Measurements from ENCODE around the gene WDR87. TPM values are rescaled to one million over a fixed set of nuclear protein-coding genes. Genes with fewer than 3 reads are reported as not detected.

Gene WDR87
- total RNA-seq, 2 experiments from 2014 or later: not detected

GRCh38 chr19:37938353-37938752 lies 32.0 kb upstream of the WDR87 start:
- no peak overlapping the region for H3K27ac Mint-ChIP-seq
- ATAC-seq (ENCODE audit: low read depth): no peak
- POLR2A ChIA-PET: no interaction called here

GRCh38 chr19:37936886-37937285 lies 30.5 kb upstream of the WDR87 start:
- DNase-seq (no peak), ATAC-seq (ENCODE audit: low read depth) (no peak)
- Mint-ChIP-seq H3K27me3 (no peaks in the 10 kb centered on the region), H3K4me3 (no peak overlapping the region), H3K36me3 (peaks cover 27% of the 10 kb centered on the region), H3K4me1 (peaks cover 11% of the 10 kb centered on the region), H3K27ac (peak overlapping the region; percentile 43), H3K9me3 (peaks cover 14% of the 10 kb centered on the region)
- POLR2A ChIA-PET: no interaction called here

More at GRCh38 chr19:37938353-37938752, 32.0 kb upstream of the WDR87 start:
- peaks cover 23% of the 10 kb centered on the region for H3K36me3 Mint-ChIP-seq
- no peaks in the 10 kb centered on the region for H3K27me3 Mint-ChIP-seq
- H3K4me3 Mint-ChIP-seq: no peak overlapping the region
- peaks cover 5% of the 10 kb centered on the region for H3K4me1 Mint-ChIP-seq
- peaks cover 14% of the 10 kb centered on the region for H3K9me3 Mint-ChIP-seq
- DNase-seq: no peak

DNA sequence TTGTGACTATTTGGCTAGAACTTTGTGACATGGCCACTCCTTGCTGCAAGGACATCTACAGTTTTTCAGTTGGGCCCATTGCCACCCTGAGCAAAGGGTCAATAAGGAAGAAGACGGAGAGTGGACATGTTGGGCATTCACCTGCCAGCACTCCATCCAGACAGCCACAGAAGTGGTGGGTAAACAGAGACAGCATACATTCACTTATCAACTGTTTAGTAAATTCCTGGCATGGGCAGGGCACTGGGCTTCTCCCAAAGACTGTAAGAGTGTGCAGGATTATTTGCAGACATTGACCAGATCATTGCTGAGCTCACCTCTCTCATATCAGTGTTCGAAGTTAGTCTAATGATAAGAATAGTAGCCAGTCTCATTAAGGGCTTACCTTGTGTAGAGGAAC lies 29.8 kb upstream of the WDR87 start:
- ATAC-seq (ENCODE audit: low read depth): no peak
- H3K36me3 Mint-ChIP-seq: peaks cover 27% of the 10 kb centered on the region
- no peak overlapping the region for H3K4me3 Mint-ChIP-seq
- peaks cover 14% of the 10 kb centered on the region for H3K9me3 Mint-ChIP-seq
- no peaks in the 10 kb centered on the region for H3K27me3 Mint-ChIP-seq
- POLR2A ChIA-PET: no interaction called here
- peaks cover 11% of the 10 kb centered on the region for H3K4me1 Mint-ChIP-seq
- no peak overlapping the region for H3K27ac Mint-ChIP-seq
- DNase-seq: no peak

DNA sequence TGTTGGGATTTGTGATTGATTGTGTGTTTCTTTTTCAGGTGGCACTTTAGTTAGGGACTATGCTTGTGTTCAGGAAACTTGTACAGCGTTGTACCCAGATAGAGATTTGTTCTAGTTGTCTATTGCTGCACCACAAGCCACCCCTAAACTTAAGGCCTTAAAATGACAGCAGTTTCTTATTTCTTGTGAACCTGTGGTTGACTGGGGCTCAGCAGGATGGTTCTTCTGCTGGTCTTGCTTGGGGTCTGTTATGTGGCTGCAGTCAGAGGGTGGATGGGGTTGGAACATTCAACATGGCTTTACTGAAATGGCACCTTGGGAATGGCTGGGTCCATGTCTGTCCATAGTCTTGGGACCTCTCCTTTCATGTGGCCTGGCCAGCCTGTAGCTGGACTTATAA lies 28.9 kb upstream of the WDR87 start:
- no peaks in the 10 kb centered on the region for H3K27me3 Mint-ChIP-seq
- no peak overlapping the region for H3K27ac Mint-ChIP-seq
- DNase-seq: no peak
- no peak overlapping the region for H3K4me3 Mint-ChIP-seq
- no peak for ATAC-seq (ENCODE audit: low read depth)
- peaks cover 11% of the 10 kb centered on the region for H3K4me1 Mint-ChIP-seq
- H3K36me3 Mint-ChIP-seq: peaks cover 32% of the 10 kb centered on the region
- H3K9me3 Mint-ChIP-seq: peaks cover 14% of the 10 kb centered on the region
- POLR2A ChIA-PET: interaction anchor here (0.6 kb wide), 1 partner anchor 62 kb away, joined by 4 read pairs; no protein-coding TSS in a partner anchor

DNA sequence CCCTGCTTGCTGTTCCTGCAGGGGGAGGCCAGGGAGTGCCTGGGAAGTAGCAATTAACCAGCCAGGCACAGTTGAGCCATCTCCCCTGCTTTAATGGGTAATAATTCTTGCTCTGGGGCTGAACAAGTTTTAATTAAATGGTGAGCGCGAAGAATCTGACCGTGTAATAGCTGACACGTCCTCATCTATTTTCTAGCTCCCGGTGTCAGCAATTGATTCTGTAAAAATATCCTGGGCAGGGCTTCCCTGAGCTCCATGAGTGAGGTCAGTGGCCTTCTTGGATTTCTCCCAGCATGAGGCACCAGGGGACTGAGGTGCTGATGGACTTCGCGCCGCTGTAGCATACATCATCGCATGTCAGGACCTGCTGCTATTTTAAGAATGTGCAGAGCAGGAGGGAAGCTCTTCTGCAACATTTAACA lies 27.6 kb upstream of the WDR87 start:
- Mint-ChIP-seq H3K4me3 (no peak overlapping the region), H3K27me3 (no peaks in the 10 kb centered on the region), H3K4me1 (peaks cover 10% of the 10 kb centered on the region), H3K27ac (no peak overlapping the region), H3K9me3 (peaks cover 13% of the 10 kb centered on the region), H3K36me3 (peaks cover 32% of the 10 kb centered on the region)
- POLR2A ChIA-PET: no interaction called here
- DNase-seq (no peak), ATAC-seq (ENCODE audit: low read depth) (no peak)

GRCh38 chr19:37932985-37933936 lies 26.9 kb upstream of the WDR87 start:
- Mint-ChIP-seq H3K4me3 (no peak overlapping the region), H3K27me3 (no peaks in the 10 kb centered on the region), H3K27ac (no peak overlapping the region), H3K9me3 (peaks cover 12% of the 10 kb centered on the region), H3K36me3 (peaks cover 30% of the 10 kb centered on the region), H3K4me1 (peaks cover 9% of the 10 kb centered on the region)
- DNase-seq (no peak), ATAC-seq (ENCODE audit: low read depth) (no peak)
- POLR2A ChIA-PET: interaction anchor here (0.7 kb wide), 1 partner anchor 382 kb away, joined by 3 read pairs; no protein-coding TSS in a partner anchor

DNA sequence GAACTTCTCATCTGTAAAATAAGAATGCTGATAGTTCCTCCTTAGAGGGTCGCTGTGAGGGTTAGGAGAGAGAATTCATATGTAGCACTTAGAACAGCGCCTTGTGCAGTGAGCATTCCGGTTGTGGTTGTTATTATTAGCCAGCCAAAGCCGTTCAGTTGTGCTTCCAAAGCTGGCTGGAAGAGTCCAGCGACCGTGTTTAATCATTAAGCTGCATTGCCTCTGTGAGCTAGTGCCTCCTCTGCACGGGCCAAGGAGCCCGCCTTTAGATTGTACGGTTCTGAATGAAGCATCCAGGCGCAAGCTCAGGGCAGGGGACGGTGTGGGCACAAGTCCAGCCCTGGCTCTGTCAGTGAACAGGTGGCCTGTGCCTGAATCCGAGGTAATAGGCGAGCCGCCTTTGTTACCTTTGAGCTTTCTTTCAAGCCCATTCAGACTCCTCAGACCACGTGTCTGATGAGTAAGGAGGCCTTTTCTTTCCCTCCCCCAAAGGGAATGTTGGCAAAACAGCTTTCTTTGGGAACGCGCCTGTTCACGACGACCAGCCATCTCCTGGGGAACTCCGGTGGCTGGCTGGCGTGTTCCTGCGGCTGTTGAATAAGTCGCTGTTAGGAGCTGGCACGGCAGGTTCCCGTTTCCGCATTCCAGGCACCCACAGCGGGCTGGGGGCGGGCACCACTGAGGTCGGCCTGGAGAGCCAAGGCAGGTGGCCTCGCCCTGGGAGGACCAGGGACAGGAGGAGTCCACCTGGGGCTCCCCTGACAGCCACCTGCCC lies 25.7 kb upstream of the WDR87 start:
- no peak overlapping the region for H3K27ac Mint-ChIP-seq
- POLR2A ChIA-PET: no interaction called here
- H3K4me1 Mint-ChIP-seq: peaks cover 9% of the 10 kb centered on the region
- H3K36me3 Mint-ChIP-seq: peaks cover 30% of the 10 kb centered on the region
- H3K4me3 Mint-ChIP-seq: no peak overlapping the region
- H3K9me3 Mint-ChIP-seq: peaks cover 12% of the 10 kb centered on the region
- ATAC-seq (ENCODE audit: low read depth) (no peak), DNase-seq (no peak)
- H3K27me3 Mint-ChIP-seq: no peaks in the 10 kb centered on the region

DNA sequence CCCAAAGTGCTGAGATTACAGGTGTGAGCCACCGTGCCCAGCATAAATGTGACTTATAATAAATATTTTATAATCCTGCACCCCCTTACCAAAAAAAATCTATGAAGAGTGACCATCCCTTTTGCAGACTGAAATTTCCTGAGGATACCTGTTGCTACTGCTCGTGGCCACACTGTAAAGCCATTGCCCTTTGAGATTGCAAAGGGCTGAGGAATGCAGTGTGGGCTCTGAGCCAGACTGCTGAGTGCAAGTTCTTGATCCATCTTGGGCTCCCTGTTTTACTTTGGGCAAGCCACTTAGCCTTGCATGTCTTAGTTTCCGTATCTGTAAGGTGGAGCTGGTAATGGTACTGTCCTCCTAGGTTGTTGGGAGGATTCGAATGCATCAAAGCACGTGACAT lies 24.0 kb upstream of the WDR87 start:
- POLR2A ChIA-PET: no interaction called here
- H3K4me3 Mint-ChIP-seq: no peak overlapping the region
- peaks cover 3% of the 10 kb centered on the region for H3K9me3 Mint-ChIP-seq
- peaks cover 8% of the 10 kb centered on the region for H3K4me1 Mint-ChIP-seq
- no peaks in the 10 kb centered on the region for H3K27me3 Mint-ChIP-seq
- no peak for ATAC-seq (ENCODE audit: low read depth)
- no peak for DNase-seq
- peaks cover 18% of the 10 kb centered on the region for H3K36me3 Mint-ChIP-seq
- H3K27ac Mint-ChIP-seq: no peak overlapping the region

- Mint-ChIP-seq H3K4me1 (peaks cover 10% of the 10 kb centered on the region), H3K9me3 (peaks cover 1% of the 10 kb centered on the region), H3K27ac (no peak overlapping the region), H3K4me3 (no peak overlapping the region), H3K36me3 (peaks cover 21% of the 10 kb centered on the region), H3K27me3 (no peaks in the 10 kb centered on the region)
- DNase-seq (no peak), ATAC-seq (ENCODE audit: low read depth) (no peak)
- POLR2A ChIA-PET: no interaction called here
Observed at GRCh38 chr19:37929355-37929923, 23.0 kb upstream of the WDR87 start.

DNA sequence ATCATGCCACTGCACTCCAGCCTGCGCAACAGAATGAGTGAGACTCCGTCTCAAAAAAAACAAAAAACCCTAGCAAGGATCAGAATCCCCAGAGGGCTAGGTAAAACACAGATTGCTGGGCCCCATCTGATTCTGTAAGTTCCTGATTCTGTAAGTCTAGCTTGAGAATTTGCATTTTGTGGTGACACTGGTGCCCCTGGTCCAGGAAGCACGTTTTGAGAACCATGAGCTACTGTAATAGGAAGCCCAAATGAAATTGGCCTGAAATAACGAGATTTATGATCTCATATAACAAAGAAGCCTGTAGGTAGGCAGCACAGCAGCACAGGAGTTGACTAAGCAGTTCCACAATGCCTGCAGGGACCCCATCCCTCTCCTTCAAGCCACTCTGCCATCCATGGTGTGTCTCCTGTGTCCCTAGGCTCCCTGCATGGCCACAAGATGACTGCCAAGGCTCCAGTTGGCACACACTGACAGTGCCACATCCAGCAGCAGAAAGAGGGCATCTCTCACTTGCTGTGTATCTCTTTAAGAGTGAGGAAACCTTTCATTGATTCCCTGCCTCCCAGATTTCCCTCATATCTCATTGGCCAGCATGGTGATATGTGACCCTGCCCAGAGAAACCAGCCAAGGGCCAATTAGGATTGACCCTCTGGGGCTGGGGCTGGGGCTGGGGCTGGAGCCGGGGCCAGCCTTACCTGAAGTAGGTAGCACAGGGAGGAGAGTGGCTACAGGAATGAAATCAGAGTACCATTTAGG lies 22.3 kb upstream of the WDR87 start:
- Mint-ChIP-seq H3K4me1 (peaks cover 10% of the 10 kb centered on the region), H3K9me3 (no peaks in the 10 kb centered on the region), H3K4me3 (no peak overlapping the region), H3K27me3 (no peaks in the 10 kb centered on the region), H3K27ac (no peak overlapping the region), H3K36me3 (peaks cover 14% of the 10 kb centered on the region)
- POLR2A ChIA-PET: no interaction called here
- DNase-seq (no peak), ATAC-seq (ENCODE audit: low read depth) (no peak)

- POLR2A ChIA-PET: no interaction called here
- no peak overlapping the region for H3K27ac Mint-ChIP-seq
- peaks cover 8% of the 10 kb centered on the region for H3K36me3 Mint-ChIP-seq
- peaks cover 2% of the 10 kb centered on the region for H3K4me1 Mint-ChIP-seq
- no peak for DNase-seq
- no peaks in the 10 kb centered on the region for H3K9me3 Mint-ChIP-seq
- H3K27me3 Mint-ChIP-seq: no peaks in the 10 kb centered on the region
- ATAC-seq (ENCODE audit: low read depth): no peak
- H3K4me3 Mint-ChIP-seq: no peak overlapping the region
Observed at GRCh38 chr19:37926711-37927110, 20.3 kb upstream of the WDR87 start.

DNA sequence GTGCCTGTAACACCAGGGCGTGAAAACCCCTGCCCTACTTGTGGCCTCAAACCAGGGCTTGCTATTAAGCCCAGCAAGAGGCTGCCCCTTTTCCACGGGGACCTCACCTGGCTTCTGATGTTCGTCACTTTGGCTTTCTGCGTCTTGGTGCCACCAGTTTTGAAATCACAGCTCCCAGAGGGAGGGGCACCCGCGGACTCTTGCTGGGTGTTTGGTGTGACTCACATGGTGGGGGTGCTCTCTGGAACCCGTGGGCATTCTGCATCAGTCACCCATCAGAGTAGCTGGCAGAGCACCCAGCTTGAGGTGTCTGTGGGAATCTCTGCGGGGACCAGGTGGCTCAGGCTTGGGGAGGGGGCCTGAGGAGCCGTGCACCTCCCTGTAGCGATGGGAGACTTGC lies 19.9 kb upstream of the WDR87 start:
- DNase-seq (no peak), ATAC-seq (ENCODE audit: low read depth) (no peak)
- Mint-ChIP-seq H3K27ac (no peak overlapping the region), H3K4me1 (peaks cover 4% of the 10 kb centered on the region), H3K36me3 (peaks cover 8% of the 10 kb centered on the region), H3K4me3 (no peak overlapping the region), H3K9me3 (no peaks in the 10 kb centered on the region), H3K27me3 (no peaks in the 10 kb centered on the region)
- POLR2A ChIA-PET: no interaction called here

- no peak for ATAC-seq (ENCODE audit: low read depth)
- POLR2A ChIA-PET: interaction anchor here (0.7 kb wide), 1 partner anchor 122 kb away, joined by 5 read pairs; no protein-coding TSS in a partner anchor
- no peaks in the 10 kb centered on the region for H3K27me3 Mint-ChIP-seq
- H3K36me3 Mint-ChIP-seq: peaks cover 3% of the 10 kb centered on the region
- H3K9me3 Mint-ChIP-seq: no peaks in the 10 kb centered on the region
- peaks cover 12% of the 10 kb centered on the region for H3K4me1 Mint-ChIP-seq
- no peak for DNase-seq
- H3K27ac Mint-ChIP-seq: peak overlapping the region; percentile 30
- no peak overlapping the region for H3K4me3 Mint-ChIP-seq
Observed at GRCh38 chr19:37925212-37925611, 18.8 kb upstream of the WDR87 start.

Data from activated naive CD8-positive, alpha-beta T cell treated with anti-CD3 and anti-CD28 coated beads, Interleukin-2, amount 10 ng/mL, durations not matched to agents 7 days and 5 days (primary cell).